SU-DHL-6 (cell line): Measurements from ENCODE around the gene PF4V1.

ENCODE experiments used
- H2AFZ ChIP-seq: fragments of 200-600 bp; sonication (generic); 2 replicates; pipeline ENCODE4 v1.6.1; 2014; ENCODE audit warnings: low read depth, mild to moderate bottlenecking, moderate library complexity, mixed read lengths, antibody characterized with exemption, low read length; ENCODE audit not compliant: severe bottlenecking
- H3F3A ChIP-seq: fragments of 200-600 bp; shearing (Covaris generic); 2 replicates; pipeline ENCODE4 v1.6.0; 2016; ENCODE audit warnings: antibody characterized with exemption, mild to moderate bottlenecking; ENCODE audit not compliant: insufficient read depth
- H3K27ac ChIP-seq: fragments of 200-600 bp; sonication (generic); 2 replicates; pipeline ENCODE4 v1.5.1; 2016; ENCODE audit warnings: low read depth, mild to moderate bottlenecking, low read length, moderate library complexity, mixed read lengths
- H3K27me3 ChIP-seq: fragments of 200-600 bp; sonication (generic), shearing (Covaris generic); 2 replicates; pipeline ENCODE4 v1.6.0; 2014; ENCODE audit warnings: mild to moderate bottlenecking, low read length
- H3K36me3 ChIP-seq: fragments of 200-600 bp; sonication (generic); 2 replicates; pipeline ENCODE4 v1.6.1; 2014; ENCODE audit warnings: mild to moderate bottlenecking, low read length, mixed read lengths
- H3K4me2 ChIP-seq: fragments of 300-600, 200-600 bp; shearing (Covaris generic), sonication (generic); 2 replicates; pipeline ENCODE4 v1.6.0; 2014; ENCODE audit warnings: low read length, low read depth, mild to moderate bottlenecking; ENCODE audit not compliant: poor library complexity, severe bottlenecking
- H3K4me3 ChIP-seq: fragments of 200-600 bp; sonication (generic); 2 replicates; pipeline ENCODE4 v1.5.1; 2014; ENCODE audit warnings: antibody characterized with exemption, low read length, mild to moderate bottlenecking, mixed read lengths; ENCODE audit not compliant: insufficient read depth, poor library complexity, severe bottlenecking
- H3K79me2 ChIP-seq: fragments of 200-600 bp; sonication (generic); 2 replicates; pipeline ENCODE4 v1.6.1; 2014; ENCODE audit warnings: mild to moderate bottlenecking, low read length, moderate library complexity; ENCODE audit not compliant: insufficient read depth
- H3K9ac ChIP-seq: fragments of 200-600 bp; sonication (generic); 2 replicates; pipeline ENCODE4 v1.7.0; 2014; ENCODE audit warnings: mild to moderate bottlenecking, low read length
- H3K9me2 ChIP-seq: fragments of 200-600 bp; sonication (generic); replicated peaks from 2 replicates; pipeline ENCODE4 v1.6.1; 2014; ENCODE audit warnings: low read length; ENCODE audit not compliant: insufficient read depth
- H3K9me3 ChIP-seq: fragments of 200-600 bp; sonication (generic); 2 replicates; pipeline ENCODE4 v1.6.1; 2014; ENCODE audit warnings: low read length, mixed read lengths; ENCODE audit not compliant: insufficient read depth
- H4K20me1 ChIP-seq: fragments of 200-600 bp; sonication (generic); 2 replicates; pipeline ENCODE4 v1.6.1; 2014; ENCODE audit warnings: low read depth, mild to moderate bottlenecking, antibody characterized with exemption, low read length, moderate library complexity, mixed read lengths
- EZH2phosphoT487 ChIP-seq: fragments of 200-600 bp; sonication (generic), shearing (Covaris generic); conservative IDR thresholded peaks from 2 replicates; pipeline ENCODE4 v1.6.1; 2018; ENCODE audit warnings: mild to moderate bottlenecking, antibody characterized with exemption, low read length, moderate library complexity, mixed read lengths
- TF ChIP-seq, protein P1 (sequence below): fragments of 200-600 bp; sonication (generic); IDR thresholded peaks from one replicate; pipeline ENCODE4 v1.5.1; 2017; ENCODE audit warnings: antibody characterized with exemption, mild to moderate bottlenecking, low read length, moderate library complexity; ENCODE audit not compliant: insufficient read depth, poor library complexity, severe bottlenecking

Gene PF4V1

DNA sequence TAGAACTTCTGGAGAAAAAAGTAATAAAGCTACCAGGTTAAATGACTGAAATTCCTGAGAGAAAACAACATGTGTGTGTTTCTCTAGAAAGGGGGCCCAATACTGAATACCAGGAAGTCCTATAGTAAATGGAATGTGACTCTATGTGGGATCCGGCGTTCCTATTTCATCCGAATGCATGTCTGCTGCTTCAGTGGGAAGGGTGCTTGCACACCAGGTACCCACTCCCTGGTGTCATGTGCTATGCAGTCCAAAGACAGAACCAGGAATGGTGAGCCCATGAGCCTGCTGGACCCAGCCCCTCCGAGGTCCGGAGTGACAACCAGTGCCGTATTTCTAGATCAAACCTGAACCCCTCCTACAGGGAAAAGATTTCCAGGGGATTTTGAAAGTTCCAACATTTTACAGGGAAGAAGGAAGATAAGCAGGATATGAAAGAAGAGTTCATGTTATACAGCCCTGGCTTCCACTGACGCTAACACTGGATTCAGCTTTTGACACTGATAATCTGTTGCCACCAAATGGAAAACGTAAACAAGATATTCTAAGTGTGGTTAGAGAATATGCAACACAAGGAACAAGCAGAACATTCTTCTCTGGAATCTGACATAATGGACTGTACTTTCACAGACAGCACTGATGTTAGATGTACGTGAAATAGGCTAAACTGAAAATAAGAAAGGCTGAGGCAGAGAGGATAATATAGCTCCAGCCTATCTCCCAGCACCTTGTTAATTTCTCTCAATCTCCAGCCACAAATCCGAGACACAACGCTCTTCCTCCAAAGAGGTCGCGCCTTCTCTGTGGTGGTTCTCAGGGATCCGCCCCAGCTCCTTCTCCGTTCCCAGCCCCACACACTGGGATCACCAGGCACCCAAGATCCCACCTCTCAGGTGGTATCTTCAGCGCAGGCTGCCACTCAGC lies 15.4 kb downstream of the PF4V1 start:
- no peak overlapping the region for H3K9ac ChIP-seq
- no peak for TF ChIP-seq EZH2phosphoT487
- TF ChIP-seq, protein P1, sequence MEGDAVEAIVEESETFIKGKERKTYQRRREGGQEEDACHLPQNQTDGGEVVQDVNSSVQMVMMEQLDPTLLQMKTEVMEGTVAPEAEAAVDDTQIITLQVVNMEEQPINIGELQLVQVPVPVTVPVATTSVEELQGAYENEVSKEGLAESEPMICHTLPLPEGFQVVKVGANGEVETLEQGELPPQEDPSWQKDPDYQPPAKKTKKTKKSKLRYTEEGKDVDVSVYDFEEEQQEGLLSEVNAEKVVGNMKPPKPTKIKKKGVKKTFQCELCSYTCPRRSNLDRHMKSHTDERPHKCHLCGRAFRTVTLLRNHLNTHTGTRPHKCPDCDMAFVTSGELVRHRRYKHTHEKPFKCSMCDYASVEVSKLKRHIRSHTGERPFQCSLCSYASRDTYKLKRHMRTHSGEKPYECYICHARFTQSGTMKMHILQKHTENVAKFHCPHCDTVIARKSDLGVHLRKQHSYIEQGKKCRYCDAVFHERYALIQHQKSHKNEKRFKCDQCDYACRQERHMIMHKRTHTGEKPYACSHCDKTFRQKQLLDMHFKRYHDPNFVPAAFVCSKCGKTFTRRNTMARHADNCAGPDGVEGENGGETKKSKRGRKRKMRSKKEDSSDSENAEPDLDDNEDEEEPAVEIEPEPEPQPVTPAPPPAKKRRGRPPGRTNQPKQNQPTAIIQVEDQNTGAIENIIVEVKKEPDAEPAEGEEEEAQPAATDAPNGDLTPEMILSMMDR, result no peak

DNA sequence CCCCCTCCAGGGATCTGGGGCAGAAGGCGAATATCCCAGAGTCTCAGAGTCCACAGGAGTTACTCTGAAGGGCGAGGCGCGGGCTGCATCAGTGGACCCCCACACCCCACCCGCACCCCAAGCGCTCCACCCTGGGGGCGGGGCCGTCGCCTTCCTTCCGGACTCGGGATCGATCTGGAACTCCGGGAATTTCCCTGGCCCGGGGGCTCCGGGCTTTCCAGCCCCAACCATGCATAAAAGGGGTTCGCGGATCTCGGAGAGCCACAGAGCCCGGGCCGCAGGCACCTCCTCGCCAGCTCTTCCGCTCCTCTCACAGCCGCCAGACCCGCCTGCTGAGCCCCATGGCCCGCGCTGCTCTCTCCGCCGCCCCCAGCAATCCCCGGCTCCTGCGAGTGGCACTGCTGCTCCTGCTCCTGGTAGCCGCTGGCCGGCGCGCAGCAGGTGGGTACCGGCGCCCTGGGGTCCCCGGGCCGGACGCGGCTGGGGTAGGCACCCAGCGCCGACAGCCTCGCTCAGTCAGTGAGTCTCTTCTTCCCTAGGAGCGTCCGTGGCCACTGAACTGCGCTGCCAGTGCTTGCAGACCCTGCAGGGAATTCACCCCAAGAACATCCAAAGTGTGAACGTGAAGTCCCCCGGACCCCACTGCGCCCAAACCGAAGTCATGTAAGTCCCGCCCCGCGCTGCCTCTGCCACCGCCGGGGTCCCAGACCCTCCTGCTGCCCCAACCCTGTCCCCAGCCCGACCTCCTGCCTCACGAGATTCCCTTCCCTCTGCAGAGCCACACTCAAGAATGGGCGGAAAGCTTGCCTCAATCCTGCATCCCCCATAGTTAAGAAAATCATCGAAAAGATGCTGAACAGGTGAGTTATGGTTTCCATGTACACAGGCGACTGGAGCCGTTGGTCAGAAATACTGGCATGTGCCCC lies 16.3 kb downstream of the PF4V1 start, which contains the start of gene CXCL1:
Gene CXCL1, plus strand, starts transcription at position 264 of the 926 bp plus-strand sequence. Its CDS starts 78 bp downstream, at position 342.
- H3K9me2 ChIP-seq, result no peaks in the 10 kb centered on the region
- H3K9me3 ChIP-seq, result no peaks in the 10 kb centered on the region
- H3K79me2 ChIP-seq, result no peaks in the 10 kb centered on the region
- no peaks in the 10 kb centered on the region for H4K20me1 ChIP-seq
- no peaks in the 10 kb centered on the region for H3F3A ChIP-seq
- TF ChIP-seq, protein P1, result no peak
- no peaks in the 10 kb centered on the region for H3K27me3 ChIP-seq
- H3K9ac ChIP-seq, result no peak within 1 kb of the TSS
- no peak within 1 kb of the TSS for H2AFZ ChIP-seq
- H3K36me3 ChIP-seq, result no peaks in the 10 kb centered on the region
- H3K4me2 ChIP-seq, result no peak within 1 kb of the TSS
- no peak within 1 kb of the TSS for H3K4me3 ChIP-seq
- no peak within 1 kb of the TSS for H3K27ac ChIP-seq

More for the DNA sequence above, 15.4 kb downstream of the PF4V1 start:
- Histone ChIP-seq H3K79me2 (no peaks in the 10 kb centered on the region), H2AFZ (no peak overlapping the region), H3K27me3 (no peaks in the 10 kb centered on the region), H3F3A (no peaks in the 10 kb centered on the region), H4K20me1 (no peaks in the 10 kb centered on the region), H3K9me3 (no peaks in the 10 kb centered on the region), H3K4me3 (no peak overlapping the region), H3K36me3 (no peaks in the 10 kb centered on the region), H3K4me2 (no peak overlapping the region), H3K27ac (no peak overlapping the region), H3K9me2 (no peaks in the 10 kb centered on the region)

DNA sequence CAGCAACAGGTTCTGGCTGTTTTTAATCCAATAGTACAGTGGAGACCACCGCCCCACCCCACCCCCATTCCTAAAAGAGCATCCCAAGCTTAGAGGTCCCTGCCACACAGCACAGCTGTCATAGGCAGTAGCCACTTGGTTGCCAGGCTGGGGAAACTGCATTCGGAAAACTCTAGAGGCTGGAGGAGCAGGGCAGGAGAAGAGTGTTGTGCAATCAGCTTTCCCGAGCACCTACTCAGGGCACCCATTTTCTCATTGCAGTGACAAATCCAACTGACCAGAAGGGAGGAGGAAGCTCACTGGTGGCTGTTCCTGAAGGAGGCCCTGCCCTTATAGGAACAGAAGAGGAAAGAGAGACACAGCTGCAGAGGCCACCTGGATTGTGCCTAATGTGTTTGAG lies 17.2 kb downstream of the PF4V1 start:
- H3K9ac ChIP-seq, result no peak overlapping the region
- H3F3A ChIP-seq, result no peaks in the 10 kb centered on the region
- H3K9me2 ChIP-seq, result no peaks in the 10 kb centered on the region
- no peak overlapping the region for H3K4me2 ChIP-seq
- no peak overlapping the region for H3K27ac ChIP-seq
- H3K9me3 ChIP-seq, result no peaks in the 10 kb centered on the region
- H2AFZ ChIP-seq, result no peak overlapping the region
- H4K20me1 ChIP-seq, result no peaks in the 10 kb centered on the region
- no peaks in the 10 kb centered on the region for H3K79me2 ChIP-seq
- no peaks in the 10 kb centered on the region for H3K27me3 ChIP-seq
- no peaks in the 10 kb centered on the region for H3K36me3 ChIP-seq
- TF ChIP-seq, protein P1, result no peak
- no peak for TF ChIP-seq EZH2phosphoT487
- H3K4me3 ChIP-seq, result no peak overlapping the region
